Chondrocyte (in vitro differentiated cells): Measurements from ENCODE around the gene RWDD3. TPM values are rescaled to one million over a fixed set of nuclear protein-coding genes. Genes with fewer than 3 reads are reported as not detected.

Source experiments
- DNase-seq: peaks from one replicate; pipeline ENCODE4 v3.0.0; 2021; ENCODE audit warnings: mixed read lengths, low spot score
- H3K27ac Mint-ChIP-seq: one replicate; pipeline ENCODE4 v1.8.0; 2021; ENCODE audit warnings: mild to moderate bottlenecking, moderate library complexity, mixed read lengths; ENCODE audit not compliant: unreplicated experiment
- H3K27me3 Mint-ChIP-seq: 2 replicates; pipeline ENCODE4 v1.8.0; 2021; ENCODE audit warnings: low read depth, mixed read lengths
- H3K36me3 Mint-ChIP-seq: 2 replicates; pipeline ENCODE4 v1.8.0; 2021; ENCODE audit warnings: low read depth, mixed read lengths
- H3K4me1 Mint-ChIP-seq: 2 replicates; pipeline ENCODE4 v1.8.0; 2021; ENCODE audit warnings: low read depth, mild to moderate bottlenecking, mixed read lengths
- H3K4me3 Mint-ChIP-seq: one replicate; pipeline ENCODE4 v1.8.0; 2021; ENCODE audit warnings: mild to moderate bottlenecking, moderate library complexity, mixed read lengths; ENCODE audit not compliant: unreplicated experiment
- H3K9me3 Mint-ChIP-seq: 2 replicates; pipeline ENCODE4 v1.8.0; 2021; ENCODE audit warnings: low read depth, mixed read lengths
- total RNA-seq: library from RNA; stranded (reverse); gene quantifications from 3 replicates; pipeline ENCODE4 v1.2.1, GENCODE V29; 2021
- TF ChIP-seq, protein P1 (sequence below): fragments of 200-600 bp; sonication (generic); IDR thresholded peaks from 2 replicates; pipeline ENCODE4 v1.5.0; 2021; ENCODE audit warnings: antibody characterized with exemption, mild to moderate bottlenecking, moderate library complexity

RWDD3 gene
- total RNA-seq, 1 donor from 2014 or later, result 17.6 TPM

DNA sequence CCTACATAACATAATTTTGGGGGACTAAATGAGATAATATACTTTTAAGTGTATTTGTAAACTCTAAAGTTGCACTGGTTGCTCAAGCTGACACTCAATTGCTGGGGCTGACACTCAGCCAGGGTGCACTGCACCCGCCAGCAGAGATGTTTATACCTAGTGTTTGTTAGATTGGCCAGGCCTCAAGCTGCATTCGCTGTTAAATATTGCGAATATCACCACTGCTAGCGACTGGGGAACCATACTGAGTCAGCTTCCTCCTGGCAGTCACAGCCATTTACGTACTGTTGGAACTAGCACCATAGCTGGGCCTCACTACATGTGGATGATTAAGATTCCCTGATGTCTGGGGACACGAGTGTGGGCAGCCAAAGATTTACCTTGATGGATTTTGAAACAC lies 12.7 kb upstream of the RWDD3 start:
- Mint-ChIP-seq H3K27ac (no peak overlapping the region), H3K27me3 (peaks cover 5% of the 10 kb centered on the region), H3K9me3 (peaks cover 3% of the 10 kb centered on the region), H3K4me1 (peaks cover 4% of the 10 kb centered on the region), H3K4me3 (no peak overlapping the region), H3K36me3 (no peaks in the 10 kb centered on the region)
- TF ChIP-seq, protein P1, sequence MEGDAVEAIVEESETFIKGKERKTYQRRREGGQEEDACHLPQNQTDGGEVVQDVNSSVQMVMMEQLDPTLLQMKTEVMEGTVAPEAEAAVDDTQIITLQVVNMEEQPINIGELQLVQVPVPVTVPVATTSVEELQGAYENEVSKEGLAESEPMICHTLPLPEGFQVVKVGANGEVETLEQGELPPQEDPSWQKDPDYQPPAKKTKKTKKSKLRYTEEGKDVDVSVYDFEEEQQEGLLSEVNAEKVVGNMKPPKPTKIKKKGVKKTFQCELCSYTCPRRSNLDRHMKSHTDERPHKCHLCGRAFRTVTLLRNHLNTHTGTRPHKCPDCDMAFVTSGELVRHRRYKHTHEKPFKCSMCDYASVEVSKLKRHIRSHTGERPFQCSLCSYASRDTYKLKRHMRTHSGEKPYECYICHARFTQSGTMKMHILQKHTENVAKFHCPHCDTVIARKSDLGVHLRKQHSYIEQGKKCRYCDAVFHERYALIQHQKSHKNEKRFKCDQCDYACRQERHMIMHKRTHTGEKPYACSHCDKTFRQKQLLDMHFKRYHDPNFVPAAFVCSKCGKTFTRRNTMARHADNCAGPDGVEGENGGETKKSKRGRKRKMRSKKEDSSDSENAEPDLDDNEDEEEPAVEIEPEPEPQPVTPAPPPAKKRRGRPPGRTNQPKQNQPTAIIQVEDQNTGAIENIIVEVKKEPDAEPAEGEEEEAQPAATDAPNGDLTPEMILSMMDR, result no peak
- DNase-seq, result no peak

DNA sequence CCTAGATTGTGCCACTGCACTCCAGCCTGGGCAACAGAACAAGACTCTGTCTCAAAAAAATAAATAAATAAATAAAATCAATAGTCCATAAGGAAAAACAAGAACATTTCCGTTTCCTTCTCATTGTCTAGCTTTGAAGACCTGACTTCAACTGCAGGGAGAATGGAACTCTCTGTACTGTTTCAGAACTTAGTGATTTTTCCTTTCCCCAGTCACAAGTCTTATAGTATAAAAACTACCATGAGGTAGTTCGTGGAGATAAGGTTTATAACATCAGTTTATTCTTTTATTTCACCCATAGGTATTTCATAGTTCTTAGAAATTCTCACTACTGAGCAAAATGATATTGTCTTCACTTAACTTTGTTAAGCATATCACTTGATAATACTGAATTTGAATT lies 11.4 kb upstream of the RWDD3 start:
- Mint-ChIP-seq H3K9me3 (peaks cover 3% of the 10 kb centered on the region), H3K27me3 (peaks cover 2% of the 10 kb centered on the region), H3K4me1 (peaks cover 4% of the 10 kb centered on the region), H3K27ac (no peak overlapping the region), H3K36me3 (no peaks in the 10 kb centered on the region), H3K4me3 (no peak overlapping the region)
- TF ChIP-seq, protein P1, result no peak
- DNase-seq, result no peak

DNA sequence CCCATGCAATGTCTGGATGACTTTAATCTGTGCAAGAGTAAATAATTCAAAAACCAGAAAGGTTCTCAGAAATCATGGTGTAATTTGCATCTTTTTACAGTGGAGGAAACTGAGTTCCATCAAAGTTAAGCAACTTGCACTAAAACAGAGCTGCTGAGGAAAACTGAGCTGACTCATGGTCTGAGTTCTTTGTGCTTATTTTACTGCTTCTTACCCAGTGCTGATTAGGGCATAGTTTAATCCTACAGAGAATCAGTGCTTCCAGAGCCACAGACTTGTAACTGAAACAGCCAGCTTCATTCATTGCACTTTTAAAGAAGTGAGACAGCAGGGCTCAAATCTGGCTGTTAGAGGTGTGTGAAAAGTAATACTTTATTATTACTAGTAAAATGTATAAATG lies 10.9 kb upstream of the RWDD3 start:
- peaks cover under 1% of the 10 kb centered on the region for H3K27me3 Mint-ChIP-seq
- no peak overlapping the region for H3K4me3 Mint-ChIP-seq
- no peaks in the 10 kb centered on the region for H3K36me3 Mint-ChIP-seq
- peaks cover 4% of the 10 kb centered on the region for H3K4me1 Mint-ChIP-seq
- no peak for DNase-seq
- H3K27ac Mint-ChIP-seq, result no peak overlapping the region
- TF ChIP-seq, protein P1, result no peak
- peaks cover 3% of the 10 kb centered on the region for H3K9me3 Mint-ChIP-seq

DNA sequence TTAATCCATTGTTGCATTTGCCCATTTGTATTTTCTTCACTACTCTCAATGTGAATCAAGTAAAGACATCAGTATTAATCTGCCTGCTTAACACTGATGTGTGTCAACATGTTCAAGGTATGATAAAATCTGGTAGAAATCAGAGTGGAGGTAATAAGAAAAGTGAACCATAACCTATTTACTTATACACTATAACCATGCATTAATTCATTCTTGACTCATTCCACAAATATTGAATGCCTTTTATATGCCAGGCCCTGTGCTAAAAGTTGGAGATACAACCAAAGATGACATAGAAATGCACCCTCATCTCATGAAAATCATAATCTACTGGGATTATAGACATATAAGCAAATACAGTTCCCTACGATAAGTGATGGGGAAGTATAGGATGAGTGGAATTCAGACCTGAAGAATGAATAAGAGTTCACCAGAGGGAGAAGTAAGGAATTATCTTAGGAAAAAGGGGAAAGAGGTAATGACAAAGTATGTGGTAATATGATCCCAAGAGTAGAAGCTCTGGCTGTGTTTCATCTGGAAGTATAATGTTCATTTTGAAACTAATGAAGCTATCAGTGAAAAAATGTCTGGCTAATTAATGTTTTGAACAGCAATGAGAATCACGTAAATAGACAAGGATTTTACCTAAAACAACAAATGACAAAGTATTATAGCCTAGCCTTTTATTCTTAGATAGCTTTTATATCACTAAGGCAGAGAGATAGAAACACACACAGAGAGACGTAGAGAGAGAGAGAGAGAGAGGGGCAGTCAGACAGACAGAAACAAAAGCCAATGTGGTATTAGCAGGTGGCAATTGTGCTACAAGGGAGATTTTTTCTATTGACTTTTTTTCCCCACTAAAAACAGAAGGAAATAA lies 7.0 kb upstream of the RWDD3 start:
- peaks cover 4% of the 10 kb centered on the region for H3K4me1 Mint-ChIP-seq
- no peaks in the 10 kb centered on the region for H3K9me3 Mint-ChIP-seq
- no peak overlapping the region for H3K27ac Mint-ChIP-seq
- peaks cover 4% of the 10 kb centered on the region for H3K27me3 Mint-ChIP-seq
- H3K36me3 Mint-ChIP-seq, result no peaks in the 10 kb centered on the region
- TF ChIP-seq, protein P1, result no peak
- no peak overlapping the region for H3K4me3 Mint-ChIP-seq
- no peak for DNase-seq

DNA sequence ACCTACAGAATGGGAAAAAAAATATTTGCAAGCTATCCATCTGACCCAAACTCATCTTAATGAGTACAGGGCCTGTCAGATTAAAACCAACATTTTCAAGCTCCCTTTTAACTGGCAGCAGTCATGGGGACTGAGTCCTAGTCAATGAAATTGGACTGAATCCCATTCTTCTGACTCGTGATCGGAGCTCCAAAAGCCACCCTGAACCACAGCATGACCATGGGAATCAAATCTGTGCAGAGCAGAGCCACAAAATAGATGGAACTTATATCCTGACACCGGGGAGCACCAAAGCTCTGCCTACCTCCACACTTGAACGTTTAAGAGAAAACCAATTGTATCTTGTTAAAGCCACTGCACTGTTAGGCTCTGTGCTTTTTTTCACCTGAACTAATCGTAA lies 5.0 kb upstream of the RWDD3 start:
- Mint-ChIP-seq H3K9me3 (no peaks in the 10 kb centered on the region), H3K4me1 (peaks cover 8% of the 10 kb centered on the region), H3K27me3 (peaks cover 4% of the 10 kb centered on the region), H3K4me3 (no peak overlapping the region), H3K36me3 (no peaks in the 10 kb centered on the region), H3K27ac (no peak overlapping the region)
- no peak for DNase-seq
- TF ChIP-seq, protein P1, result no peak
